ENCODE results near the gene SLC2A13.

Gene SLC2A13

DNA sequence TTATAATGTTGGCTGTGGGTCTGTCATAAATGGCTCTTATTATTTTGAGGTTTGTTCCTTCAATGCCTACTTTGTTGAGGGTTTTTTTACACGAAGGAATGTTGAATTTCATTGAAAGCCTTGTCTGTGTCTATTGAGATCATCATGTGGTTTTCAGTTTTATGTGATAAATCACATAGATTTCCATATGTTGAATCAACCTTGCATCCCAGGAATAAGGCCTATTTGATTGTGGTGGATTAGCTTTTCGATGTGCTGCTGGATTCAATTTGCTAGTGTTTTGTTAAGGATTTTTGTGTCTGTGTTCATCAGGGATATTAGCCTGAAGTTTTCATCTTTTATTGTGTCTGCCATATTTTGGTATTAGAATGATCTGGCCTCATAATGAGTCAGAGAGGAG is 27.6 kb downstream of the SLC2A13 start:
- Histone ChIP-seq H3K9me3 (ENCODE audit: control insufficient read depth, low read length) (peaks cover 14% of the 10 kb centered on the region), H3K23ac (ENCODE audit: low read length in 2 of 2) (no peak overlapping the region), H2AK5ac (ENCODE audit: low read length, severe bottlenecking) (no peak overlapping the region), H4K8ac (ENCODE audit: low read length) (no peak overlapping the region), H3K4me2 (ENCODE audit: low read length, poor library complexity, severe bottlenecking) (no peak overlapping the region), H3K14ac (ENCODE audit: low read length in 2 of 2) (no peak overlapping the region), H2AFZ (ENCODE audit: low read depth, low read length) (no peak overlapping the region), H4K91ac (ENCODE audit: low read length) (no peak overlapping the region), H3K27me3 (ENCODE audit: control insufficient read depth in 1 of 2, insufficient read depth in 1 of 2, low read length in 2 of 2) (no peaks in the 10 kb centered on the region), H2BK120ac (ENCODE audit: low read depth, low read length) (no peak overlapping the region), H3K18ac (ENCODE audit: low read depth in 1 of 2, low read length in 2 of 2) (no peak overlapping the region), H3K9ac (ENCODE audit: low read length) (no peak overlapping the region), H3K4me3 (ENCODE audit: insufficient read depth in 1 of 2, low read depth in 1 of 2, low read length in 2 of 2) (no peak overlapping the region), H3K4ac (ENCODE audit: low read depth in 1 of 2, low read length in 2 of 2) (no peak overlapping the region), H3K79me1 (replicated peaks; ENCODE audit: low read length, poor library complexity, severe bottlenecking) (peaks cover 2% of the 10 kb centered on the region), H2BK5ac (ENCODE audit: low read depth, low read length, poor library complexity, severe bottlenecking) (no peak overlapping the region), H2BK15ac (ENCODE audit: low read depth, poor library complexity, severe bottlenecking) (no peak overlapping the region), H3K36me3 (ENCODE audit: control insufficient read depth in 1 of 2, insufficient read depth in 2 of 2, low read depth in 1 of 2, low read length in 2 of 2) (peaks cover 0 to 4% of the 10 kb centered on the region in 2 experiments), H3K27ac (ENCODE audit: low read length, poor library complexity, severe bottlenecking) (no peak overlapping the region), H2BK12ac (ENCODE audit: low read length in 2 of 2) (no peak overlapping the region), H3K4me1 (ENCODE audit: control insufficient read depth, insufficient read depth, low read depth, low read length) (peaks cover 3% of the 10 kb centered on the region)
- DNase-seq: no peak
- WGBS: 93% methylated on average over 2 of the region's 2 CpGs

DNA sequence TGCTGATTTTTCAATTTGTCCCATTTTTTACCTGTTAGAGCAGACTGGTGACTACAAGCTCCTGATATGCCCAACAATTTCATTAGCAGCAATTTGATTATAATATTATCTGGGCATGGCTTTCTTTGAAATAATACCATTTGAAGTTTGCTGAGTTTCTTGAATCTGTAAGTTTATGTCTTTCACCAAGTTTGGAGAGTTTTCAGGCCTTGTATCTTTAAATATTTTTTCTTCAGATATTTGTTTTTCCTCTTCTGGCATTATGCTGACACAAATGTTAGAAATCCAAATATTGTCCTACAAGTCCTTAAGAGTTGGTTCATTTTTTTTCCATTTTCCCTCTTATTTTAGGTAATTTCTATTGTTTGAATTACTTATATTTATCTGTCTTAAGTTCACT is 30.4 kb downstream of the SLC2A13 start:
- H3K23ac ChIP-seq (ENCODE audit: low read length in 2 of 2): no peak overlapping the region
- no peak overlapping the region for H4K91ac ChIP-seq (ENCODE audit: low read length)
- no peaks in the 10 kb centered on the region for H3K79me1 ChIP-seq (replicated peaks; ENCODE audit: low read length, poor library complexity, severe bottlenecking)
- no peaks in the 10 kb centered on the region for H3K36me3 ChIP-seq (ENCODE audit: control insufficient read depth in 1 of 2, insufficient read depth in 2 of 2, low read depth in 1 of 2, low read length in 2 of 2)
- H2AK5ac ChIP-seq (ENCODE audit: low read length, severe bottlenecking): no peak overlapping the region
- H3K4me2 ChIP-seq (ENCODE audit: low read length, poor library complexity, severe bottlenecking): no peak overlapping the region
- no peak overlapping the region for H4K8ac ChIP-seq (ENCODE audit: low read length)
- no peaks in the 10 kb centered on the region for H3K4me1 ChIP-seq (ENCODE audit: control insufficient read depth, insufficient read depth, low read depth, low read length)
- H2BK15ac ChIP-seq (ENCODE audit: low read depth, poor library complexity, severe bottlenecking): no peak overlapping the region
- H2BK5ac ChIP-seq (ENCODE audit: low read depth, low read length, poor library complexity, severe bottlenecking): no peak overlapping the region
- H2AFZ ChIP-seq (ENCODE audit: low read depth, low read length): no peak overlapping the region
- no peak overlapping the region for H3K27ac ChIP-seq (ENCODE audit: low read length, poor library complexity, severe bottlenecking)
- no peak overlapping the region for H3K4ac ChIP-seq (ENCODE audit: low read depth in 1 of 2, low read length in 2 of 2)
- H2BK120ac ChIP-seq (ENCODE audit: low read depth, low read length): no peak overlapping the region
- no peaks in the 10 kb centered on the region for H3K27me3 ChIP-seq (ENCODE audit: control insufficient read depth in 1 of 2, insufficient read depth in 1 of 2, low read length in 2 of 2)
- peaks cover 14% of the 10 kb centered on the region for H3K9me3 ChIP-seq (ENCODE audit: control insufficient read depth, low read length)
- H3K18ac ChIP-seq (ENCODE audit: low read depth in 1 of 2, low read length in 2 of 2): no peak overlapping the region
- DNase-seq: no peak
- H3K4me3 ChIP-seq (ENCODE audit: insufficient read depth in 1 of 2, low read depth in 1 of 2, low read length in 2 of 2): no peak overlapping the region
- H3K9ac ChIP-seq (ENCODE audit: low read length): no peak overlapping the region
- no peak overlapping the region for H3K14ac ChIP-seq (ENCODE audit: low read length in 2 of 2)
- no peak overlapping the region for H2BK12ac ChIP-seq (ENCODE audit: low read length in 2 of 2)

DNA sequence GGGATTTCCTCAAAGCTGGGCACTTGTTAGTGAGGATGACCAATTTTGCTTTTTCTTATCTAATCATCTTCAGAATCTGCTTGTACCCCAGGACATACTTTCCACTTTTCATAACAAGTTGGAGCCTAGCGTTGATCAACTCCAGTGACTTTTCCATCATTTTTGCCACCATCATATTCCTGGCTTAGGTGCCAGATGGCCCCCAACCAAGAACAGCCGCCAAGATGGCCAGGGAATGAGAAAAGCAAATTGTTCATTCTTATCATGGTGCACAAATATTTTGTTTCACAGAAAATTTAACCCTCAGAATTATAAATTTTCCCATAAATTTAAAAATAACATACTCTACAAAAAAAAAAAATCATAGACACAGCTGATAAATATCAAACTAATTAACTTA is 37.5 kb downstream of the SLC2A13 start:
- H2AFZ ChIP-seq (ENCODE audit: low read depth, low read length): no peak overlapping the region
- no peak overlapping the region for H2BK12ac ChIP-seq (ENCODE audit: low read length in 2 of 2)
- no peak overlapping the region for H2AK5ac ChIP-seq (ENCODE audit: low read length, severe bottlenecking)
- no peak overlapping the region for H3K4me2 ChIP-seq (ENCODE audit: low read length, poor library complexity, severe bottlenecking)
- whole genome bisulfite sequencing: 90% methylated on average over 2 of the region's 2 CpGs
- no peak overlapping the region for H3K9ac ChIP-seq (ENCODE audit: low read length)
- no peak overlapping the region for H4K91ac ChIP-seq (ENCODE audit: low read length)
- H3K36me3 ChIP-seq (ENCODE audit: control insufficient read depth in 1 of 2, insufficient read depth in 2 of 2, low read depth in 1 of 2, low read length in 2 of 2): no peaks in the 10 kb centered on the region
- H2BK15ac ChIP-seq (ENCODE audit: low read depth, poor library complexity, severe bottlenecking): no peak overlapping the region
- H3K14ac ChIP-seq (ENCODE audit: low read length in 2 of 2): no peak overlapping the region
- peaks cover 5% of the 10 kb centered on the region for H3K79me1 ChIP-seq (replicated peaks; ENCODE audit: low read length, poor library complexity, severe bottlenecking)
- peaks cover 1% of the 10 kb centered on the region for H3K4me1 ChIP-seq (ENCODE audit: control insufficient read depth, insufficient read depth, low read depth, low read length)
- no peak for DNase-seq
- H2BK5ac ChIP-seq (ENCODE audit: low read depth, low read length, poor library complexity, severe bottlenecking): no peak overlapping the region
- H3K23ac ChIP-seq (ENCODE audit: low read length in 2 of 2): no peak overlapping the region
- no peak overlapping the region for H4K8ac ChIP-seq (ENCODE audit: low read length)
- no peak overlapping the region for H3K4me3 ChIP-seq (ENCODE audit: insufficient read depth in 1 of 2, low read depth in 1 of 2, low read length in 2 of 2)
- no peaks in the 10 kb centered on the region for H3K27me3 ChIP-seq (ENCODE audit: control insufficient read depth in 1 of 2, insufficient read depth in 1 of 2, low read length in 2 of 2)
- no peak overlapping the region for H3K4ac ChIP-seq (ENCODE audit: low read depth in 1 of 2, low read length in 2 of 2)
- H3K27ac ChIP-seq (ENCODE audit: low read length, poor library complexity, severe bottlenecking): no peak overlapping the region
- no peak overlapping the region for H2BK120ac ChIP-seq (ENCODE audit: low read depth, low read length)
- H3K18ac ChIP-seq (ENCODE audit: low read depth in 1 of 2, low read length in 2 of 2): no peak overlapping the region
- no peaks in the 10 kb centered on the region for H3K9me3 ChIP-seq (ENCODE audit: control insufficient read depth, low read length)

DNA sequence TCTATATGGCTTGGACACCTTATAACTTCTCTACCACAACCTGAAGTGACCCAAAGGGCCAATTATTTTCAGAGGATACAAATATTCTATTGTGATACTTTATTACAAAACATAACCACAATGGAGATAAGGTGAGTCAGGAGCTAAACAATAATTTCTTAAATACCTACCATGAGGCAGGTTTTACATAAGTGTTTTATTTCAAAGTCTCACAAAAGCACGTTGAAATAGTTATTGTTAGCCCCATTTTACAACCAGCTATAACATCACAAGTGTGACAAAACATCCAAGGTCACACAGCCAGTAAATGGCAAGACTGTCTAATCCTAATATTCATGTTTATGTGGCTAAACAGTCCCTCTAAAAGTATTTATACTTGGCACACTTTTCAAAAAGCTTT is 40.2 kb downstream of the SLC2A13 start:
- Histone ChIP-seq H3K4ac (ENCODE audit: low read depth in 1 of 2, low read length in 2 of 2) (no peak overlapping the region), H3K36me3 (ENCODE audit: control insufficient read depth in 1 of 2, insufficient read depth in 2 of 2, low read depth in 1 of 2, low read length in 2 of 2) (no peaks in the 10 kb centered on the region), H2BK12ac (ENCODE audit: low read length in 2 of 2) (no peak overlapping the region), H3K4me3 (ENCODE audit: insufficient read depth in 1 of 2, low read depth in 1 of 2, low read length in 2 of 2) (no peak overlapping the region), H4K8ac (ENCODE audit: low read length) (no peak overlapping the region), H2AFZ (ENCODE audit: low read depth, low read length) (no peak overlapping the region), H2BK120ac (ENCODE audit: low read depth, low read length) (no peak overlapping the region), H3K9ac (ENCODE audit: low read length) (no peak overlapping the region), H3K27ac (ENCODE audit: low read length, poor library complexity, severe bottlenecking) (no peak overlapping the region), H3K9me3 (ENCODE audit: control insufficient read depth, low read length) (no peaks in the 10 kb centered on the region), H2BK15ac (ENCODE audit: low read depth, poor library complexity, severe bottlenecking) (no peak overlapping the region), H3K4me1 (ENCODE audit: control insufficient read depth, insufficient read depth, low read depth, low read length) (peaks cover 1% of the 10 kb centered on the region), H4K91ac (ENCODE audit: low read length) (no peak overlapping the region), H3K4me2 (ENCODE audit: low read length, poor library complexity, severe bottlenecking) (no peak overlapping the region), H3K23ac (ENCODE audit: low read length in 2 of 2) (no peak overlapping the region), H3K27me3 (ENCODE audit: control insufficient read depth in 1 of 2, insufficient read depth in 1 of 2, low read length in 2 of 2) (no peaks in the 10 kb centered on the region), H3K18ac (ENCODE audit: low read depth in 1 of 2, low read length in 2 of 2) (no peak overlapping the region), H2AK5ac (ENCODE audit: low read length, severe bottlenecking) (no peak overlapping the region), H2BK5ac (ENCODE audit: low read depth, low read length, poor library complexity, severe bottlenecking) (no peak overlapping the region), H3K79me1 (replicated peaks; ENCODE audit: low read length, poor library complexity, severe bottlenecking) (peaks cover 6% of the 10 kb centered on the region), H3K14ac (ENCODE audit: low read length in 2 of 2) (no peak overlapping the region)
- no peak for DNase-seq
- WGBS: 61% methylated on average over 1 of the region's 1 CpG

All from mesenchymal stem cell (in vitro differentiated cells and primary cell).